Spleen (tissue), 11 donors: ENCODE measurements around the gene CFLAR. TPM values are rescaled to one million over a fixed set of nuclear protein-coding genes. Genes with fewer than 3 reads are reported as not detected.
"Not testable (repeated sequence)": the region's sequence is repeated elsewhere in the genome, so short reads cannot be mapped to it uniquely, and the experiment has no call there.

Experiments
- DNase-seq: peaks from one replicate; pipeline ENCODE4 v3.0.0-alpha.2; 2020
- H3K27ac ChIP-seq, 8 donors: fragments of 200-600 bp; sonication (generic) in 7 of 8; 1 replicate in 4 of 8; 2 replicates in 4 of 8; pipeline versions ENCODE4 v1.5.0 to v1.8.0; 2016 to 2021; ENCODE audit warnings: inconsistent platforms in 4 of 8, mild to moderate bottlenecking in 4 of 8, moderate library complexity in 1 of 8
- H3K27me3 ChIP-seq, 7 donors: fragments of 200-600 bp; sonication (generic) in 6 of 7; replicated peaks in 1 of 7; 1 replicate in 4 of 7; 2 replicates in 3 of 7; pipeline versions ENCODE4 v1.5.0 to v1.8.0; 2016 to 2021; ENCODE audit warnings: inconsistent platforms in 3 of 7, mild to moderate bottlenecking in 1 of 7
- H3K36me3 ChIP-seq, 6 donors: fragments of 200-600 bp; sonication (generic) in 5 of 6; 1 replicate in 4 of 6; 2 replicates in 2 of 6; pipeline versions ENCODE4 v1.5.0 to v1.8.0; 2016 to 2021; ENCODE audit warnings: inconsistent platforms in 2 of 6
- H3K4me1 ChIP-seq, 6 donors: fragments of 200-600 bp; sonication (generic) in 5 of 6; 1 replicate in 3 of 6; 2 replicates in 3 of 6; pipeline versions ENCODE4 v1.5.0 to v1.8.0; 2016 to 2021; ENCODE audit warnings: inconsistent platforms in 3 of 6
- H3K4me3 ChIP-seq, 8 donors: fragments of 200-600 bp; sonication (generic) in 7 of 8; 1 replicate in 4 of 8; 2 replicates in 4 of 8; pipeline versions ENCODE4 v1.5.0 to v1.8.0; 2016 to 2021; ENCODE audit warnings: inconsistent platforms in 4 of 8, mild to moderate bottlenecking in 4 of 8, moderate library complexity in 2 of 8
- H3K9me3 ChIP-seq, 8 donors: fragments of 200-600 bp; sonication (generic) in 7 of 8; 1 replicate in 4 of 8; 2 replicates in 4 of 8; pipeline versions ENCODE4 v1.5.0 to v1.8.0; 2016 to 2021; ENCODE audit warnings: inconsistent platforms in 4 of 8
- CTCF ChIP-seq, 11 experiments: fragments of 200-600 bp in 7 of 11; fragments of 450-650 bp in 4 of 11; sonication (generic) in 4 of 11; IDR thresholded peaks in 8 of 11; conservative IDR thresholded peaks in 3 of 11; 1 replicate in 7 of 11; 2 replicates in 4 of 11; pipeline versions ENCODE4 v1.4.0 to v1.8.0; 2016 to 2021; ENCODE audit warnings: antibody characterized with exemption in 11 of 11, inconsistent platforms in 4 of 11, mild to moderate bottlenecking in 1 of 11
- POLR2A ChIP-seq, 3 donors: fragments of 450-650 bp; IDR thresholded peaks; one replicate each; pipeline ENCODE4 v1.5.1; 2017; ENCODE audit warnings: antibody characterized with exemption in 3 of 3, mild to moderate bottlenecking in 1 of 3
- POLR2AphosphoS5 ChIP-seq, 3 donors: sonication (generic); formaldehyde crosslinking; IDR thresholded peaks; one replicate each; pipeline ENCODE4 v1.5.1; 2017; ENCODE audit warnings: antibody characterized with exemption in 3 of 3
- WGBS, 5 donors: extraction: QIAGEN DNeasy Blood & Tissue Kit in 3 of 5; methylation state at CpG; one replicate each; pipeline versions ENCODE4 v1.1.5 to v1.1.7; 2013 to 2018; 5-methylcytosine and 5-hydroxymethylcytosine counted together
- intact Hi-C: fragments of 100-400 bp; cut with DNase I; formaldehyde crosslinking; loops from one replicate; pipeline ENCODE4 v1.15.0; 2023; ENCODE audit warnings: low total_unique reads
- polyA plus RNA-seq, 3 donors: library from polyadenylated mRNA; stranded (reverse); fragments of 200-250 nt; gene quantifications; one replicate each; pipeline ENCODE4 v1.2.1, GENCODE V29; 2013
- total RNA-seq, 7 donors: library from RNA; depleted of rRNA in 3 of 7; stranded (reverse); fragments of >200 nt in 3 of 7; fragmentation: NEBNext Ultra II Directional in 4 of 7; extraction: Animal tissue kit (Norgen Biotek cat#: 25700) in 4 of 7; gene quantifications; one replicate each; pipeline versions ENCODE4 v1.1.0 to v1.2.1, GENCODE V29; 2016 to 2021
- donor health status: healthy with polysubstance abuse.
- donor health status: DM: no; HTN: no; CAD: no; lungs with moderate emphysema.
- donor health status: DM: no; HTN: no; CAD: no.
- donor health status: Bipolar disorder and iron deficiency.
- donor health status: healthy.
- donor health status: DM: no; HTN: no; CAD: no.
- donor health status: DM: yes; HTN: yes; CAD: no.

CFLAR gene
- total and polyA plus RNA-seq, 10 donors, result 64.0 to 511 (median 360) TPM

GRCh38 chr2:201117735-201118094 is 1.8 kb downstream of the CFLAR start:
- H3K27me3 ChIP-seq, DNase-seq, H3K9me3 ChIP-seq: not testable (repeated sequence)
- 12 to 18% (median 14%) methylated on average over 13 of the region's 13 CpGs for WGBS, 5 donors
- H3K36me3 ChIP-seq, result peaks cover 0 to 20% (median 0%) of the 10 kb centered on the region in 6 donors
- peaks cover 14 to 83% (median 55%) of the 10 kb centered on the region in 6 donors for H3K4me1 ChIP-seq
- H3K27ac ChIP-seq, result peak overlapping the region; percentile 89 to 100 (median 100)
- intact Hi-C loops, result loop anchor here (2.0 kb wide), 1 partner anchor 39 kb away; no protein-coding TSS in a partner anchor
- TF ChIP-seq CTCF (IDR thresholded peaks at IDR 0.05 in 8 of 11, conservative IDR thresholded peaks at IDR 0.05 in 3 of 11), result peak in 1 of 11 experiments; percentile 13
- peak overlapping the region; percentile 57 to 81 (median 78) for H3K4me3 ChIP-seq

- WGBS, 5 donors, result 0 to 1% (median 0%) methylated on average over 41 to 48 of the region's 48 CpGs
- intact Hi-C loops, result loop anchor here (2.0 kb wide), 1 partner anchor 38 kb away; no protein-coding TSS in a partner anchor
- peaks cover 20 to 83% (median 58%) of the 10 kb centered on the region in 6 donors for H3K4me1 ChIP-seq
Measured at GRCh38 chr2:201118121-201118960, 2.4 kb downstream of the CFLAR start.

GRCh38 chr2:201118961-201119854 is 3.2 kb downstream of the CFLAR start:
- peaks cover 27 to 85% (median 63%) of the 10 kb centered on the region in 6 donors for H3K4me1 ChIP-seq

More at GRCh38 chr2:201118121-201118960, 2.4 kb downstream of the CFLAR start:
- Histone ChIP-seq H3K27me3 (no peaks in the 10 kb centered on the region), H3K4me3 (peak overlapping the region; percentile 57 to 81 (median 78)), H3K36me3 (peaks cover 0 to 26% (median 0%) of the 10 kb centered on the region in 6 donors), H3K9me3 (no peaks in the 10 kb centered on the region), H3K27ac (peak overlapping the region; percentile 89 to 100 (median 100))
- peak in 10 of 11 experiments; percentile 40 to 63 (median 52) for TF ChIP-seq CTCF (IDR thresholded peaks at IDR 0.05 in 8 of 11, conservative IDR thresholded peaks at IDR 0.05 in 3 of 11)
- peak; percentile 85 to 97 (median 95) for TF ChIP-seq POLR2AphosphoS5 (IDR thresholded peaks at IDR 0.05)
- TF ChIP-seq POLR2A (IDR thresholded peaks at IDR 0.05), result peak; percentile 57 to 86 (median 73)
- peak; percentile 96 for DNase-seq

More at GRCh38 chr2:201118961-201119854, 3.2 kb downstream of the CFLAR start:
- peaks cover 0 to 33% (median 0%) of the 10 kb centered on the region in 6 donors for H3K36me3 ChIP-seq
- DNase-seq, result no peak
- H3K4me3 ChIP-seq, result peak overlapping the region; percentile 57 to 81 (median 78)
- no peaks in the 10 kb centered on the region for H3K9me3 ChIP-seq
- H3K27ac ChIP-seq, result peak overlapping the region; percentile 89 to 100 (median 100)
- intact Hi-C loops, result loop anchor here (2.0 kb wide), 1 partner anchor 38 kb away; no protein-coding TSS in a partner anchor
- H3K27me3 ChIP-seq, result no peaks in the 10 kb centered on the region
- WGBS, 5 donors, result 2 to 4% (median 4%) methylated on average over 12 of the region's 12 CpGs
- peak in 1 of 3 donors; percentile 23 for TF ChIP-seq POLR2A (IDR thresholded peaks at IDR 0.05)
- no peak for TF ChIP-seq CTCF (IDR thresholded peaks at IDR 0.05 in 8 of 11, conservative IDR thresholded peaks at IDR 0.05 in 3 of 11)
- peak in 1 of 3 donors; percentile 40 for TF ChIP-seq POLR2AphosphoS5 (IDR thresholded peaks at IDR 0.05)
